ENCODE results near the gene PER3.

DNA sequence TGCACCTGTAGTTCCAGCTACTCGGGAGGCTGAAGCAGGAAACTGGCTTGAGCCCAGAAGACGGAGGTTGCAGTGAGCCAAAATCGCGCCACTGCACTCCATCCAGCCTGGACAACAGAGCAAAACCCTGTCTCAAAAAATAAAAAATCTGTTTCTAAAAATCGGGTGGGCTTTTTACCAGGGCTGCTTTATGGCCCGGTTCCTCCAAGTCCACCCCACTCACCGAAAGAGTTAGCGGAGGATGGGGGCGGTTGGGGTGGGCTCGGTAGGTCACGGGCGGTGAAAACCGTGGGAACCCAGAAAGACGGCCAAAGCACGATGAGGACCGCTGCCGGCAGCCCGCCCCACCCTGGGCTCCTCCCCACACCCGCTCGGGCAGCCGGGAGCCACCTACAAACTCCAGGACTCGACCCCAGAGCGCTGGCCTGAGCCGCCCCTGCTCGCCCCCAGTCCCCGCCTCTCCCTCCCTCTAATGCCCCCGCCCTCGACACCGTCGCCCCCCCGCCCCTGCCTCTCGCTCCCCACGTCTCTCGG is 846 bp upstream of the PER3 start:
- no peak for TF ChIP-seq RCOR1 (conservative IDR thresholded peaks at IDR 0.05; ENCODE audit: low read depth, low read length)
- no peak for TF ChIP-seq RELA (IDR thresholded peaks at IDR 0.05; ENCODE audit: borderline replicate concordance, partially characterized antibody)
- TF ChIP-seq, protein P1, sequence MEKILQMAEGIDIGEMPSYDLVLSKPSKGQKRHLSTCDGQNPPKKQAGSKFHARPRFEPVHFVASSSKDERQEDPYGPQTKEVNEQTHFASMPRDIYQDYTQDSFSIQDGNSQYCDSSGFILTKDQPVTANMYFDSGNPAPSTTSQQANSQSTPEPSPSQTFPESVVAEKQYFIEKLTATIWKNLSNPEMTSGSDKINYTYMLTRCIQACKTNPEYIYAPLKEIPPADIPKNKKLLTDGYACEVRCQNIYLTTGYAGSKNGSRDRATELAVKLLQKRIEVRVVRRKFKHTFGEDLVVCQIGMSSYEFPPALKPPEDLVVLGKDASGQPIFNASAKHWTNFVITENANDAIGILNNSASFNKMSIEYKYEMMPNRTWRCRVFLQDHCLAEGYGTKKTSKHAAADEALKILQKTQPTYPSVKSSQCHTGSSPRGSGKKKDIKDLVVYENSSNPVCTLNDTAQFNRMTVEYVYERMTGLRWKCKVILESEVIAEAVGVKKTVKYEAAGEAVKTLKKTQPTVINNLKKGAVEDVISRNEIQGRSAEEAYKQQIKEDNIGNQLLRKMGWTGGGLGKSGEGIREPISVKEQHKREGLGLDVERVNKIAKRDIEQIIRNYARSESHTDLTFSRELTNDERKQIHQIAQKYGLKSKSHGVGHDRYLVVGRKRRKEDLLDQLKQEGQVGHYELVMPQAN (conservative IDR thresholded peaks at IDR 0.05), result no peak
- TF ChIP-seq, protein P2, sequence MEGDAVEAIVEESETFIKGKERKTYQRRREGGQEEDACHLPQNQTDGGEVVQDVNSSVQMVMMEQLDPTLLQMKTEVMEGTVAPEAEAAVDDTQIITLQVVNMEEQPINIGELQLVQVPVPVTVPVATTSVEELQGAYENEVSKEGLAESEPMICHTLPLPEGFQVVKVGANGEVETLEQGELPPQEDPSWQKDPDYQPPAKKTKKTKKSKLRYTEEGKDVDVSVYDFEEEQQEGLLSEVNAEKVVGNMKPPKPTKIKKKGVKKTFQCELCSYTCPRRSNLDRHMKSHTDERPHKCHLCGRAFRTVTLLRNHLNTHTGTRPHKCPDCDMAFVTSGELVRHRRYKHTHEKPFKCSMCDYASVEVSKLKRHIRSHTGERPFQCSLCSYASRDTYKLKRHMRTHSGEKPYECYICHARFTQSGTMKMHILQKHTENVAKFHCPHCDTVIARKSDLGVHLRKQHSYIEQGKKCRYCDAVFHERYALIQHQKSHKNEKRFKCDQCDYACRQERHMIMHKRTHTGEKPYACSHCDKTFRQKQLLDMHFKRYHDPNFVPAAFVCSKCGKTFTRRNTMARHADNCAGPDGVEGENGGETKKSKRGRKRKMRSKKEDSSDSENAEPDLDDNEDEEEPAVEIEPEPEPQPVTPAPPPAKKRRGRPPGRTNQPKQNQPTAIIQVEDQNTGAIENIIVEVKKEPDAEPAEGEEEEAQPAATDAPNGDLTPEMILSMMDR (IDR thresholded peaks at IDR 0.05 in 2 of 3, conservative IDR thresholded peaks at IDR 0.05 in 1 of 3; ENCODE audit: control insufficient read depth in 2 of 3, extremely low read depth in 1 of 3, insufficient read depth in 1 of 3, low read depth in 3 of 3, low read length in 3 of 3), result no peak
- no peak for TF ChIP-seq LARP7 (IDR thresholded peaks at IDR 0.05)
- no peak for TF ChIP-seq MXI1 (IDR thresholded peaks at IDR 0.05; ENCODE audit: low read depth, low read length)
- no peak for TF ChIP-seq CBX3 (IDR thresholded peaks at IDR 0.05; ENCODE audit: borderline replicate concordance, low read depth)
- no peak for TF ChIP-seq EZH2 (IDR thresholded peaks at IDR 0.05; ENCODE audit: borderline replicate concordance, control insufficient read depth, low read depth, low read length)
- no peak for TF ChIP-seq POLR2A (IDR thresholded peaks at IDR 0.05; ENCODE audit: low read depth, low read length)
- TF ChIP-seq POLR2AphosphoS5 (IDR thresholded peaks at IDR 0.05; ENCODE audit: low read length), result no peak
- TF ChIP-seq, protein P3, sequence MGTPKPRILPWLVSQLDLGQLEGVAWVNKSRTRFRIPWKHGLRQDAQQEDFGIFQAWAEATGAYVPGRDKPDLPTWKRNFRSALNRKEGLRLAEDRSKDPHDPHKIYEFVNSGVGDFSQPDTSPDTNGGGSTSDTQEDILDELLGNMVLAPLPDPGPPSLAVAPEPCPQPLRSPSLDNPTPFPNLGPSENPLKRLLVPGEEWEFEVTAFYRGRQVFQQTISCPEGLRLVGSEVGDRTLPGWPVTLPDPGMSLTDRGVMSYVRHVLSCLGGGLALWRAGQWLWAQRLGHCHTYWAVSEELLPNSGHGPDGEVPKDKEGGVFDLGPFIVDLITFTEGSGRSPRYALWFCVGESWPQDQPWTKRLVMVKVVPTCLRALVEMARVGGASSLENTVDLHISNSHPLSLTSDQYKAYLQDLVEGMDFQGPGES (IDR thresholded peaks at IDR 0.05), result no peak
- TF ChIP-seq YY1 (IDR thresholded peaks at IDR 0.05; ENCODE audit: low read depth, low read length), result no peak
- no peak for TF ChIP-seq CBFB (IDR thresholded peaks at IDR 0.05; ENCODE audit: low read depth)
